Articular chondrocyte of knee joint (primary cell): ENCODE measurements around the gene DNAJB14. TPM values are rescaled to one million over a fixed set of nuclear protein-coding genes. Genes with fewer than 3 reads are reported as not detected.

ENCODE experiments used
- total RNA-seq: library from RNA; depleted of rRNA; stranded (reverse); fragments of >200 nt; gene quantifications from 2 replicates; pipeline ENCODE4 v1.2.3, GENCODE V29; 2012

DNAJB14 gene
- 52.7 and 56.0 TPM in 2 replicates for total RNA-seq

GRCh38 chr4:99946356-99947189 is at the start of gene DNAJB14:
TSS of gene DNAJB14 (minus strand) at chr4:99946618. CDS start at chr4:99946571, 47 bp downstream.

GRCh38 chr4:99949999-99950912 is 3.8 kb upstream of the DNAJB14 start, which contains the start of gene H2AZ1:
TSS of gene H2AZ1 (minus strand) at chr4:99950275. CDS start at chr4:99950170, 105 bp downstream.

GRCh38 chr4:99894161-99894997 is 52.0 kb downstream of the DNAJB14 start, which contains the start of gene LAMTOR3:
TSS of gene LAMTOR3 (minus strand) at chr4:99894427. CDS start at chr4:99893963, 464 bp downstream.

Other genes starting within 250 kb of the DNAJB14 start
- not detected in 2 replicates for gene DAPP1, start 129.8 kb downstream of the DNAJB14 start, total RNA-seq
- 55.3 and 68.9 TPM in 2 replicates for gene LAMTOR3, start 52.2 kb downstream of the DNAJB14 start, total RNA-seq
- gene H2AZ1, start 3.7 kb upstream of the DNAJB14 start, total RNA-seq: 139 and 186 TPM in 2 replicates
- 8.1 and 17.7 TPM in 2 replicates for gene DDIT4L, start 243.8 kb upstream of the DNAJB14 start, total RNA-seq